A673 (cell line): ENCODE results near the gene DUX4.
"Not testable (repeated sequence)": the region's sequence is repeated elsewhere in the genome, so short reads cannot be mapped to it uniquely, and the experiment has no call there.

Source experiments
- CTCF ChIP-seq: fragments of 300-800, 200-600 bp; sonication (generic); conservative IDR thresholded peaks from 2 replicates; pipeline ENCODE4 v1.5.1; 2017; ENCODE audit warnings: low read depth, mild to moderate bottlenecking, antibody characterized with exemption, low read length, moderate library complexity, mixed read lengths
- EZH2 ChIP-seq: fragments of 200-600 bp; sonication (generic); IDR thresholded peaks from 2 replicates; pipeline ENCODE4 v1.6.1; 2017; ENCODE audit warnings: borderline replicate concordance, low read depth, mild to moderate bottlenecking, mixed read lengths, antibody characterized with exemption, low read length; ENCODE audit not compliant: poor library complexity, severe bottlenecking

GRCh38 chr4:190179030-190179739 is 5.6 kb downstream of the DUX4 start:
- TF ChIP-seq CTCF, EZH2: not testable (repeated sequence)
